CD4-positive, alpha-beta T cell treated with Interleukin-6 for 4 hours (primary cell): ENCODE measurements around the gene SMCP.
A peak's percentile ranks its signal among the peaks of the same experiment; 100 is the strongest.

Experiments used
- DNase-seq: peaks from one replicate; pipeline ENCODE4 v3.0.0-alpha.2; 2020; ENCODE audit warnings: mixed read lengths

Gene SMCP, protein sequence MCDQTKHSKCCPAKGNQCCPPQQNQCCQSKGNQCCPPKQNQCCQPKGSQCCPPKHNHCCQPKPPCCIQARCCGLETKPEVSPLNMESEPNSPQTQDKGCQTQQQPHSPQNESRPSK

DNA sequence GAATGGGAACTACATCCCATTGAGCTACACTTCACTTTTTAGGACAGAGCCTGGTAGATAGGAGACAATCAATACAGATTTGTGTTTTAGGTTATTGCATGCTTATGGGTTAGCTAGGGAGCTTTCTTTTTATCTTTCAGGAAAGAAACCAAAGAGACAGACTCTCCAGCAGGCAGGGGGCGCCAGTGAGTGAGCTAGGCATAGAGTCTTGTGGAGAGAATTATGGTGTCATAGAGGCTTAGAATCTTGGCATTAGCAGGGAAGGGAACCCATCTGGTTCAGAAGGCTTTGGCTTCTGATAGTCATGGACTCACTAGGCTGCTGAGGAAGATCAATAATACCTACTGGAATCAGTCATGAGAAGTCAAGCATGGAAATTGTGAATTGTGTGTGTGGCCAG lies at the start of gene SMCP:
Gene SMCP (plus strand): TSS at position 281 of the 400 bp plus-strand sequence. CDS start 6,101 bp downstream, outside the sequence.
- peak; percentile 4 for DNase-seq

DNA sequence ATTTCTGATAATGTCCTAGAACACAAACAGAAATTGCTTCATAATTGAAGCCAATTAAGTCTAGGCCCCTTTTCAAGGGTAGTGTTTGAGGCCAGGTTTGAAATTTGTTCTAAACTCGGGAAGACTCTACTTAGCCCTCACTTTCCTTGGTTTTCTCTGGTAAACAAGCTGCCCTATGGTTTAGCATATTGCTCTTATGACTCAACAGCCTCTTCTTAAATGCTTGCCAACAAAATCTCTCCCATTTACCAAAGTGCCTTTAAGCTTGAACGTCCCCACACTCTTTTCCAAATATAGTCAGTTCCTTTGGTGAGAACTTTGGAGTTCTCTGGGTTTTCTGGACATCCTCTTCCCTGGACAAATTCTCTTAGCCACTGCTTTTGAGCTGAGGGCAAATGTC lies 41.3 kb upstream of the SMCP start:
- DNase-seq = no peak

DNA sequence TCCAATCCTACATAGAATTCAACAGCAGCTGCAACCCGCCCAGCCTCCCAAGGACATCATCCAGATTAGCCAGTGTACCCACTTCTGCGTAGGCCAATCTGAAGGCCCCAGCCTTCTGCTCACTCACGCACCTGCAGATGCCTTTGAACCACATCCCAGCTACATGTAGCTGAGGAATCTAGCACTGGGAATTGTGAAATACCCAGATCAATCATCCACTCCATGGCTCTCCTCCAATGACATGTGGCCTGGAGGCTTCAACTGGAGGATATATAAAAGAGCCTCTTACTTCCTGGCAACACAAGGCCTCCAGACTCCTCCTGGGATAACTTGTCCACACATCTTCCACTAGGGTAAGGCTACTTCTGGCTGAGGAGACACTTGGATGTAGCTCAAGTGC lies 35.6 kb upstream of the SMCP start, which contains the start of gene LCE6A:
Gene LCE6A (plus strand): TSS at position 301 of the 400 bp plus-strand sequence. CDS start 665 bp downstream, outside the sequence.
- DNase-seq = no peak

DNA sequence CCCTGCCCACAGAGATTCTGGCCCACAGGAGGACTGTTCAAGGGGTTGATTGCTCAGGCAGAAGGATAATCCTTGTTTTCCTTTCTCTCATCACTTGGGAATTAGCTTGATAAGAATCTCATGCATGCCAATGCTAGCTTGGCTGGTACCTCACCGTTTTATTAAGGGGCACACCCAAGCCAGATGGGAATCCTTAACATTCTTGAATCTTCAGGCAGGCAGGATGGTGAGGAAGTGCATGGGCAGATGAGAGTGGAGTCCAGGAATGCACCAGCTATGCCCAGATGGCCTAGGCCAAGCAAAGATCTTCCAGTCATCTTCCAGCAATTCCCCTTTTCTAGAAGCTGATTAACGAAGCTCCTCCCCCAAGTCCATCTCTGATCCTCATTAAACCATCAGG lies 22.5 kb upstream of the SMCP start:
- no peak for DNase-seq

DNA sequence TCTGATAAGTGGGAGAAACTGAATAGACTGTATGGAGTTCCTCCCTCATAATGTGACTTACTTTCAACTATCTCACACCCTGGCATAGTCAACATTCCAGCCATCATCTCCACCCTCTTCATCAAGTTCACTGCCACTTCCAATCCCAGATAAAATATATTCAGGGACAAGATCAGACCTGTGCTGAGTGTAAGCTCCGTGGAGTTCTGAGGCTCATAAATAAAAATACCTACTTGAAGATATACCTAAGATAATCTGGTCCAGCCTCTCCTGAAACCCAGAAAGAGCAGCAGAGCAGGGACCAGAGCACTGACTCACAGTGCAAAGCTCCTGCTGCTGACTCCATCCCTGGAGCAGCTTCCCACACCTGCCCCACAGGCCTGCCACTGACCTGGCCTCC lies 20.1 kb upstream of the SMCP start:
- no peak for DNase-seq

DNA sequence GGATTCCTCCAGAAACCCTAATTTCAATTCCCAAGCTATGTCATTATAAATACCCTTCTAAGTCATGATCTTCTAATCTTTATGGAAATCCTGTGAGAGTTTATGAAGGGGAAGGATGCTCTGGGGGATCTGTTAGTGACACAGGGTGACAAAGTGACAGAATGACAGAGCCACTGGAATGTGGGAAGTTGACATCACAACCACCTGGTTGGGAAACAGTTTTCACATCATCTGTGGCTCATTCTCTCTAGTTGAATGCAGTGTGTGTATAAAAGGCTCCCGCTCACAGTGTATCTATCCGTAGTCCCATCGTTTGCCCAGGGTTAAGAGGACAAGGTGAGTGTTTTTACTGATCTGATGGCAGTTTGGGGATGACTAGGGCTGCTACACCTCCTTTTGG lies 18.4 kb upstream of the SMCP start, which contains the start of gene LCE7A:
Gene LCE7A (plus strand): TSS at position 301 of the 400 bp plus-strand sequence. CDS start 702 bp downstream, outside the sequence.
- DNase-seq = no peak

DNA sequence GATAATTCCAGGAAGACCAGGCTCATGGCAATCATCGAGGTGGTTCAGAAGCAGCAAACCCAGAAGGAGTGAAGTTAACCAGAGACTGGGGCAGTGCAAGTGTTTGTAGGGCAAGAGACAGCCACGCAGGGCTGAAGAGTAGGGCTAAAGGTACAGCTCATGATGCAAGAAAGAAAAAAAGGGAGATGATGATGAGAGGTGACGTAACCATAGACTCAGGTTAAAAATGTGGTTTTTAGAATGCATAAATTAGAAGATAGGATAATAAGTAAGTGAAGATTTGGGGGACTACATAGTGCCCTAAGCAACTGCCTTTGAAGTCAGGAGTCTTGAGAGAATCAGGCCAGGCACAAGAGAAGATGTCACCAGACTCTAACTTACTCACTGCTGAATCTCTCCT lies 18.0 kb upstream of the SMCP start:
- no peak for DNase-seq

DNA sequence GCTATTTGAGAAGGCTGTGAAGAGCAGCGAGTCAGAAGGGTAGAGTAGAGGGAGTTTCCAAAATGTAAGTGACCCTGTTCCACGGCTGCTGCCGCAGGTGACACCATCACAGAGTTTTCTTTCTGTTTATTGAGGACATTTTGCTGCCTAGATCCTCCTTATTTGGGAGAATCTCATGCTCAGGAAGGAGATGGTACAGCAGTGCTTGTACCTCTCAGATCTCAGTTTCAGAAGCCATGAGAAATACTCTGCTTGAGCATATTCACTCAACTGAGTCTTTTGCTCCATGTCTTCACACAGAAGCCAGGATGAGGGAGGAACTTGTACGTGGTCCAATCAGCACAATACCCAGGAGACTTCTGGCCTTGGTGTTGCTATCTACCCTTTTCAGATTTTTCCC lies 16.7 kb upstream of the SMCP start:
- no peak for DNase-seq

DNA sequence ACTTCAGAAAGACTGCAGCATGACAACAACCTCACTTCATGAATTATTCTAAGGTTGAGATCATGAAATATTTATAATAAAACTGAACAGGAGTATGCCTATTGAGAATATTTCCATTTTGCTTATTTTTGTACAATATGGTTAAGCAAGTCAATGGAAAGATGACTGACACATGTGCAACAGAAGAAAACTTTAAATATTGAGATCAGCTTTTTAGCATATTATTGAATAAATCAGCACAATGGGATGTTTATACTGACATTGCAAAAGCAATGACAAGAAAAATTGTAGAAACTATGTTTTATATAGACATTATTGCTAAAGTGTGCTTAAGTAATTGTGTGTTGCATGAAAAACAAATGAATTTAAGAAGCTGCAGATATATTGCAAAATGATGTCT lies 13.7 kb upstream of the SMCP start:
- no peak for DNase-seq

DNA sequence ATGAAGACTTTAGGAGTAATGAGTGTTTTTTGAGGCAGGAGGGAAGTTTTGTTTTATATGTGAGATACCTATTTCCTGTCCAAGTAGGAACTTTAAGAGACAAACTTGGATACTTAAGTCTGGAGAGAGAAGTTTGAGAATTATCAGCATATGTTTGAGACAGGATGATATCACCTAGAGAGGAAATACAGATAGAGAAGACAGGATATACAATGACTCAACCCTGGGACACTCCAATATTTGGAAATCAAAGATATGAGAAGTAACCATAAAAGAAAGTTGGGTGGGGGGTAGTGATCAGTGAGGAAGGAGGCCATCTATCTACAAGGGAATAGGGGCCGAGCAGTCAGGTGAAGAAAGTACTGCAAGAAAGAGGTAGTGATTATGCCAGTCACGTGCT lies 11.8 kb upstream of the SMCP start:
- no peak for DNase-seq

DNA sequence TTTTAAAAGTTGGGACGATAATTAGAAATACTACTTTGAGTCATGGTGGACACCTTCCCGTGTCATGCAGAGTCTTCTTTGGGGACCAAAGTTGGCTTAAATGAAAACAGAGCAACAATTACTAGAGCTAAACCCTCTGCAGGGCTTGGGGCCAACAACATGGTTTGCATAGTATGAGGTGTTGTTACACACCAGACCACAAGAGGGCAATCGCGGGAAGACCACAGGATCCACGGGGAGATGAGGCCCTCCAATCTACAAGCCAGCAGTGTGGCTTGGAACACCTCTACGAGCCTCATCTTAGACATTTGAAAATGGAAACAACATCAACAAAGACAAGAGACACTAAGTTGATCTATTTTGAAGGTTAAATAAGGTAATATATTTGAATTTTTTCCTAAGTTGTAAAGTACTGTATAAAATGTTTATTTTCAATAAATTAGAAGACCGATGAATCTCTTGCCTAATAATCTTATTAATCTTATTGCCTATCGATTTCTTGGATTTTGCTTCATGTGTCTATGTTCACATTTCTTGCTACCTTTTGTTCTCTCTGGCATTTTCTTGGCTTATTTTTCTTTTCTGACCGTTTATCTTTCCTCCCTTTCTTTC lies 8.2 kb upstream of the SMCP start:
- peak; percentile 55 for DNase-seq

DNA sequence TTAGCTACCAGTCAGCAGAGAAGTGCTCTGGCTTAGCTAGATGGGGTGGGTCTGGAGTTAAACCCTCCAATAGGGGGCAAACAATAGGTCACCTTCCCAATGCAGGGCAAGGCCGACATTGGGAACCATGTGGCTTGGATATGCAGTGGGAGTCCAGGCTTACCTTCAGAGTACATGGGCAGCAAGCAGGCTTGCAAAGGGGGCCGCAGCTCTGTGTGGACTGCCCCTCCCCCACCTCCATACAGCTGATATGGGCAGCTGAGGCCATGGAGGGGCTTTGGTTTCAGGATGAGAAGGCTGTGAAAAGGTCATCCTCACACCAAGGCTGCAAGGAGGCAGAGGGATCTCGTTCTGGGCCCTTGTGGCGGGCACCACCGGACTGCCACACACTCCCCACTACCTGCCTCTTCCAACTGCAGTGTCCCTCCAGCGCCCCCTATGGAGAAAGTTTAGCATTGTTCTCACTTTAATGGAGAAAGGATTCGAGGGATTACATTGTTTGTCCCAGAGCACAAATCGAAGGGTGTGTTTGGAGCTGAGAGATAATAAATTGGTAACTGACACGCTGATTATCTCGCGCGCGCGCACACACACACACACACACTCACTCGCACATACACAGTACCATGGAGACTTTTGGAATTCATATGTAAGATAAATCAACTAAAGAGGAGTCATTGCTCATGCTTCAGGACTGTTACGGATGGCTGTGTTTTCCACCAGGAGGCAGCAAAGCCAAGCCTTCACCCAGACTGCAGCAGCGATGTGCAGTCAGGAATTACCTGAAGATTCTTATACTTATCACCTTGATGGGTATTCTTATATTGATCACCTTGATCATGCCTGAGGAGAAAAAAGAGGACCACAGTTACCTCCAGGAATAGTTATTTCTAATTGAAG lies 7.0 kb upstream of the SMCP start:
- no peak for DNase-seq

DNA sequence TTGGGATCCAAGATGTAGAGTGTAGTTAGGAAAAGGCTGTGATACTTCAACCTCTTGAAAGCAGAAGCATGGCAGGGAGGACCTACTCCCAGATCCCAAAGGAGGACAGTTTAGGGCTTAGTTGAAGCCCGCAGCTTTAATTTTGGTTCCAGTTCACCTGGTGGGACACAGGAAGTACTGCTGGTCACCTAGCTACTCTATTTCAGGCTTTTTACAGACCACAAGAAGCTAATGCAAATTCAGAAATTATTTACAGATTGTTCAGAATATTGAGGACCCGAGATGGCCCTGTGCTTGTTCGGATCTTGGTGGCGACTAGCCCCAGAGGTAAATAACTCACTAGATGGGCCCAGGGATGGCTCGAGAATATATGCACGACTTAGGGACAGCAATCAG lies 6.4 kb upstream of the SMCP start:
- DNase-seq = no peak

DNA sequence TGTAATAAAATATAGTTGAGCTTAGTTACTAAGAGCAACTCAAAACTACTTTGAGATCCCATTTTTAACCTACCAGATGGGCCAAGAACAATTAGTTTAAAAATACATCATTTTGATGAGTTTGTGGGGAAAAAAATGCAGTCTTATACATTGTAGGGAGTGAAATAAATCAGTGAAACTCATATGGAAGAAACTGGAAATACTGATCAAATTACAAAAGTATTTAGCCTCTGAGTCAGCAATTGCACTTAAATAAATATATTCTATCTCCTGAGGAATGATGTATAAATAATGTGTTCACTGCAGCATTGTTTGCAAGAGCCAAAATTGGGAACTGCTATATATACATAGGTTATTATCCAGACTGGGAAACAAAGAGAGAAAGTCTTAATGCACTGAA lies 4.6 kb upstream of the SMCP start:
- no peak for DNase-seq

DNA sequence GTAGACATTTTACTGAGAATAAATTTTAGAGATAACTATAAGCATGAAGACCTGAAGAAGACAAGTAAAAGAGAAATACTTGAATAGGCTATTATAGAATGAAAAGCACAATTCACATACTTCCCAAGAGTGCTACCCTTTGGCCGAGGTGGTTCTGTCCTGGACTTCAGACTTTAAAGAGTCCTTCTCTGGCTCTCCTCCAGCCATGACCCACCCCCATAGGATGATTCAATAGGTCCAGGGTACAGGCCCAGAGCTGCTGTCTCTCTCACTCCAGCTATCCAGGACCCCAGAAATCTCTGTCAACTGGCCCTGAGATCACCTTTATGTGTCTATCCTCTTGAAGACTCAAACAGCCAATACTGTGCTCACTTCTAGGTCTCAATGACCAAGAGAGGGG lies 1.3 kb upstream of the SMCP start:
- no peak for DNase-seq

DNA sequence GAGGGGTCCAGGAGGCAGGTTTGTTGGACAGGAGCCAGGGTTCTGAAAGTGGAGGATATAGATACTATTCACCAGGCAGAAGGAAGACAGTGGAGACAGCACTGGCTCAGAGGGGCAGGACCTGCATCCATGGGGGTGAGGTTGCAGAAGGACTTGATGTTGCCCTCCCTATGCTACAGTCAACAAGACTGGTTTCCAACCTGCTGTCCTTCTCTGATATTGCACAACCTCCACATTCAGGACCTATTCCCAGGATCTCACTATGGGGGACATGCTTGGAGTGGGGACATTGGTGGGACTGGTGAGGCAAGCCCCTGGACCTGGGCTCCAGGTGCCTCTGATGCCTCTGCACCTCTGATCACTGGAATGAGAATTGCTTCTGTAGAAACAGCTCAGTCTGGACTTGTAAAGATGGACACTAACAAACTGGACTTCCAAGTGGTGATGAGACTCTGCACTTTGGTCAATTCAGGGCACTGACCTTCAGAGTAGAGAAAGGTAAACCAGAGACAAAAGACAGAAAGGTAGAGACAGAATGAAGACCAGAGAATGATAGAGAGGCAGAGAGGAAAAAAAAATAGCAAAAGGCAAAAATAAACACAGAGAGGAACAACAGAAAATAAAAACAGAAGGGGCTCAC lies 1.6 kb downstream of the SMCP start:
- DNase-seq = no peak

DNA sequence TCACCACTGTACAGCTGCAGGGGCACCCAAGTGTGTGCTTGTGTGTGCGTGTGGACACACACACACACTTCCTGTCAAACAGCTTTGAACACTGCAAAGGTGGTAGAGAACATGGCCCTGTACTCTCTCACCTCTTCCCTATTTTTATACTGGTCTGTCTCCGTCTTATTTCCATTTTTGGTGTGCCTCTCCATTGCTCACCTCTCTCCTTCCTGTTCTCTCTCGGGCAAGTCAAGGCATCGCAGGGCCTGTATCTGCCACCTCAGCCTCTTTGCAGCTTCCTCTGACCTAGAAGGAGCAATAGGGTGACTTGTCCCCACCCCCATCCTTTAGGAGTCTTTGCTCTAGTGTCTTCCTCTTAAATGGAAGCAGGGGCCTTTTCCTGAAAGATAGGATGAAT lies 2.2 kb downstream of the SMCP start:
- DNase-seq = no peak

DNA sequence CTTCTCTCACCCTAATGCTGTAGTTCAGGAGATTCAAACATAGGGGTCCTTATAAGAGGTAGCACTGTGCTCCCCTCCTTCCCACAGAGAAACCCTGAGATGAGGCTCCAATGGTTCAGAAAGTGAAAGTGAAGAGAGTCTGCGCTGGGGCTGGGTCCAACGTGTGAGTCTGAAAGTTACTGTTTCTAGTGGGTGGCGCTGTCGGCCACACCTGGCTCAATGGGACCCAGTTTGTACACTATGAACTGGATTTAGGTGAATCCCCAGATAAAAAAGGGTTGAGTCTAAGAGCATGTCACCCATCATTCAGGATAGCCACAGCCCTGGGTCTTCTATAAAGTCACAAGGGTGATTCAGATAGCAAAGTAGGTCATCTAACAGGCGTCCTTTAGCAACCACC lies 2.8 kb downstream of the SMCP start:
- DNase-seq = no peak

DNA sequence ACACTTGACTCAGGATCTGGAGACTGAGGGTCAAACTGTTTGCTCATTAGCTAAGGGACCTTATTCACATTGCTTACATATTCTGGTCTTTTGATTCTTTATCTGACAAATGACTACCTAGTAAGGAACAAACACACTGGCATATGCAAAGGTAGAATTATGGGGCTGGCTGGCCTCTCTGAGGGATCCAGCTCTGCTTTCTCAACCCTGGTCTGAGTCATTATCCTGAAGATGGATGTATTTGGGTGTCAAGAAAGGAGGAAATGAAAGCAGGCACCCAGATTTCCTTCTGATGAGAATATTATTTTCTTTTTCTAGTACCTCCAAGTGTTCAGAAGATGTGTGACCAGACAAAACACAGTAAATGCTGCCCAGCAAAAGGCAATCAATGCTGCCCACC lies 6.0 kb downstream of the SMCP start:
- DNase-seq = no peak

DNA sequence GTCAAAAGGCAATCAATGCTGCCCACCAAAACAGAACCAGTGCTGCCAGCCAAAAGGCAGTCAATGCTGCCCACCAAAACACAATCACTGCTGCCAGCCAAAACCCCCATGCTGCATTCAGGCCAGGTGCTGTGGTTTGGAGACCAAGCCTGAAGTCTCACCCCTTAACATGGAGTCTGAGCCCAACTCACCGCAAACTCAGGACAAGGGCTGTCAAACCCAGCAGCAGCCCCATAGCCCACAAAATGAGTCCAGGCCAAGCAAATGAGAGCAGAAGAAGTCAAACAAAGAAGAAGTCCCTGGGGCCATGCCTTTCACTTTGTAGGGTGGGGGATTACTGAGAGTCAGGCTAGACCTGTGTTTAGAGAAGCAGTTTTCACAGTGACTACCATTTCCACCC lies 6.4 kb downstream of the SMCP start:
- DNase-seq = no peak

DNA sequence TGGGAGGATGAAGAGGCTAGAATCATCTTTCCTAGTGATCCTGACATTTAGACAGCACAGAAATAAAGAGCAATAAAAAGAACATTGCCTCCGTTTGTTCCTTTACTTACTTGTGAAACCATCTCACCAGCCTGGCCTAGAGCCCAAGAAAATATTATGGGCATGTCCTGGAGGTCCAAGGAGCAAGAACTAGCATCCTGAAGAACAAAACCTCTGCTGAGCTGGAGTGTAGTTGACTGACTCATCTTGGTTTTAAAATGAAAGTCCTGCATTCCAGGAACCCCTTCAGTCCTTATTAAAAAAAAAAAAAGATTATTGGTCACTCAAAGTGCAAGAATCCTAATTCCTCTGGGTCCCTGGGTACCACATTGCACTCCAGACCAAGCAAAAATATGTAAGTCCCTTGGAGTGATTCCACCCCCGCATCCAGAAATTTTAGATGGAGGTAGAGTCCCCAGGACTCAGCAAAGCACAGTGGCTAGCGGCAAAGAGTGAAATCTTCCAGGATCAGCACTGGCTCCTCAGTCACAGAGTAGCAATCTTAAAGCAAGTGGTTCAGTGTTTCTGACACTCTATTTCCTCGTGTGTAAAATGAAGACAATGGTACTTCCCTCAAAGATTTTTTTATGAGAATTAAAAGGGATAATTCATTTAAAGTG lies 7.0 kb downstream of the SMCP start:
- no peak for DNase-seq

DNA sequence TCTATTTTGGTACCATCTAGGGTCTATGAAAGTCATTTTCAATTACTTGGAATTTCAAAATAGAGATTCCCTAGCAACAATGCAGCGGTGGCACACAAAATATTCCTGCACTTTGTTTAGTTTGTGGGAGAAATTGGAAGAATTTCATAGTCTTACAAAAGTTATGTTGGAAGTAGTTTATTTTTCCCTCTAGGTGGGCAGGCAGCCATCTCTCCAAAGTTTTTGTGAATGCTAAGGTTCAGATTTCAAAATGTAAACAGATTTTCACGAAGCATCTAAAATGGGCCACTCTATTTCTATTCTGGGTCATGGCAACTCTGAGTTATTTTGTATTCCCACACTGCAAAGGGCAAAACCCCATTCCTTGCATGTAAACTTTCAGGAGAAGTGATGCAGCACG lies 8.0 kb downstream of the SMCP start:
- DNase-seq = no peak
